KBM-7 (cell line): ENCODE measurements around the gene ANO6.
"Not testable (repeated sequence)": the region's sequence is repeated elsewhere in the genome, so short reads cannot be mapped to it uniquely, and the experiment has no call there.

Source experiments
- DNase-seq: peaks from one replicate; pipeline ENCODE4 v3.0.0-alpha.2; 2015
- in situ Hi-C: fragments of 300-500 bp; cut with MboI; formaldehyde crosslinking; loops from 2 replicates; pipeline ENCODE4 v1.14.3; 2020; ENCODE audit warnings: low sequenced_read_pairs, low pct_unique_long_range_greater_than_20kb, mixed read lengths

The ANO6 gene

DNA sequence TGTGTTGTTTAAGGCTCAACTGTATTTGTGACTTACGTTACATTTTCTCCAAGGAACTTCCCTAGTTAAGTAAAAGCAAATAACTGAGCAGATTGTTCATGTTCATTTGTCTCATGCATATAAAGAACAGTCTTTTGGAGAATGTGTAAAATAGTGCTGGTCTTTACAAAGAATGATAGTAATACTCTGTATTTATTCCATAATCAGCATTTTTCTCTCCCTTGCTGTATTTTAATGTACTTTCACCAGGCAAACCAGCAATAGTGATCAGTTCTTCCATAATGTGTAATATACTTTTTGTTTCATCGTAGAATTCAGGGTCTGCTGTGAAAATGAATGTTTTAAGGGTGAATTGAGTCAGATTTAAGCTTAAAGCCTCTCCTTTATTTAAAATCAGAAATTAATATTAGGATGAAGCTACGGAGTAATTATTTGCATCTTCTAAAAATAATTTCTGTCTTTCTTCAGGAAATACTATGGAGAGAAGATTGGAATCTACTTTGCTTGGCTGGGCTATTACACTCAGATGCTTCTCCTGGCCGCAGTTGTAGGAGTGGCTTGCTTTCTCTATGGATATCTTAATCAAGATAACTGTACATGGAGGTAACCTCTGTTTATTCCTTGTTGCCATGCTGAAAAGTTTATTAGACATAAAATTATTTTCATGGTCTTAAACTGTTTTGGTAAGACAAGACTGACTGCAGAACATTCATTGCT, 141.1 kb downstream of the ANO6 start:
- in situ Hi-C loops: no loop called here

DNA sequence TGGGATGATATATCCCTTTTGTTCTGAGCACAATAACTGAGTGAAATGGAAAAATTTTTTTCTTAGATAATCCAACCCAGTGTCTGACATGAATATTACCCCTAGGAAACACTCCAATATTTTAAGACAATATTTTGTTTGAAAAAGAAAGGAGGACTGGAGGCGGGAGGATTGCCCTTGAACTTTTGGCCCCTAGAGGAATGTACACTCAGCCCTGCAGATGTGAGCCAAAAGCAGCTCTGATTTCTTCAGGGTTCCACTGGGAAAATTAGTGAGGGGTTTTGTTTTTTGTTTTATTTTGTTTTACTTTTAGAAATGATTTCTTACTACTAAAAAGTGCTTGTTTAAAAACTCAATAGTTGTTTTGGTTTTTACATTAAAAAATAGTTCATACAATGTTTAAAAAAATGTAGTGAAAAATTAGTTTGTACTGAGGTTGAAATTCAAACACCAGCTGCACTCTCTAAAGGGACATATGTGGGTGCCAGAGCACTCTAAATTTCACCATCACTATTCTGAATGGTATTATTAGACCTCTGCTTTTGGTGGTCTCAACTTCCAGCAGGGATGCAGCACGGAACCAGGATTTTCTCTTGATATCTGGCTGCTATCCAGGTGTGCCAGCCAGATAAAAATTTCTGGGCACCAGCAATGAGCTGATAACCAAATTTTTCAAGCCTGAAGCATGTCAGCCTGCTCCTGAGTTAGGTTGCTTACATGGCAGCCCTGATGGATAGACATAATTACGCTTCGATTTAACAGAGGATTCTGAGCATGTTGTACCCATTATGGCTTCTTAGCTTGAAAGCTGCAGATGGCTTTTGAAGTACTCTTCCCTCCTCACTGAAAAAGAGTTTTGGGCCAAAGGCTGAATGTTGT, 141.9 kb downstream of the ANO6 start:
- DNase-seq: no peak
- in situ Hi-C loops: no loop called here

More for the DNA sequence above, 141.1 kb downstream of the ANO6 start:
- DNase-seq: no peak

DNA sequence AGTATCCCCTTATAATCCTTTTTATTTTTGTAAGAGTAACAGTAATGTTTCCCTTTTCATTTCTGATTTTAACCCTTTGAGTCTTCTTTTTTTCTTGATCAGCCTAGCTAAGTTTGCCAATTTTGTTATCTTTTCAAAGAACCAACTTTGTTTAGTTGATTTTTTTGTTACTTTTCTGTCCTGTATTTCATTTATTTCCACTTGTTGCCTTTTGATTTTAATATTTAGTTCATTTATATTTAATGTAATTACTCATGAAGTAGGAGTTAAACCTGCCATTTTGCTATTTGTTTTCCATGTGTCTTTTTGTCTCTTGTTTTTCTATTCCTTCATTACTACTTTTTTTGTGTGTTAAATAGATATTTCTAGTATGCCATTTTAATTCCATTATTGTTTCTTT, 146.4 kb downstream of the ANO6 start:
- no peak for DNase-seq
- in situ Hi-C loops: no loop called here

DNA sequence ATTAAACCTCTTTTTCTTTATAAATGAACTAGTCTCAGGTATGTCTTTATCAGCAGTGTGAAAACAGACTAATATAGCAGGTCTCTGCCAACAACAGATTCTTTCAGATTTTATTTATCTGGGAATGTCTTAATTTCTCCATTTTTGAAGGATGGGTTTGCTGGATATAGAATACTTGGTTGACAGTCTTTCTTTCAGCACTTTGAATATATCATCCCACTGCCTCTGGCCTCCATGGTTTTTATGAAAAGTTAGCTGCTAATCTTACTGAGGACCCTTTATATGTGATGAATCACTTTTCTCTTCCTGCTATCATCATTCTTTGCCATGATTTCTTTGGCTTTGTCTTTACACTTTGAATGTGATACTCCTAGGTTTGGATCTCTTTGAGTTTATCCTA, 148.0 kb downstream of the ANO6 start:
- no peak for DNase-seq
- in situ Hi-C loops: no loop called here

DNA sequence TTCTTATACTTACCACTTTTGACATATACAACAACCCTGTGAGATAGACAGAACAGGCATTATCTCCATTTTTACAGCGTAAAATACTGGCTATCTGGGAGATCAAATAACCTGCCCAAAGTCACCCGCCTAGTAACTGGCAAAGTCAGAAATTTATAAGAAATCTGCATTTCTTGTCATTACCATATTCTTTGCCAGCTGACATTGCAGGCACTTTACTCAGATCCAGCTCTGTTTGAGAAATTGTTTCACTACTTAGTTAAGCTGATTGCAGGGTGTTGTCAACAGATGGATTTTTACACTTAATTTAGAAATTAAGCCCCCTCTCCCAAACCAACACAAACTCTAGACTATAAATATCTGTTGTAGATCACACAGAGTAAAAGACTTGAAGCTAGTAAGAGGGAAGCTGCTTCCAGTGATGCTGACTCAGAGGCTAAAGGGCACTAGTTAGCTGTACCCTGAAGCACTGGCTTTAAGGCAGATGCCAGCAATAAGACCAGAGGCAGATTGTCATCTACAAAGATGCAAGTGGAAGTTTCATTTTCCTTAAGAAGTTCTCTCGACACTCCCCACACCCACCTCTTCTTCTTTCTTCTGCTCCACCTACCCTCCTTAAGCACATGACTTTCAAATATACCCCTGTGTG, 153.1 kb downstream of the ANO6 start:
- DNase-seq: no peak
- in situ Hi-C loops: no loop called here

DNA sequence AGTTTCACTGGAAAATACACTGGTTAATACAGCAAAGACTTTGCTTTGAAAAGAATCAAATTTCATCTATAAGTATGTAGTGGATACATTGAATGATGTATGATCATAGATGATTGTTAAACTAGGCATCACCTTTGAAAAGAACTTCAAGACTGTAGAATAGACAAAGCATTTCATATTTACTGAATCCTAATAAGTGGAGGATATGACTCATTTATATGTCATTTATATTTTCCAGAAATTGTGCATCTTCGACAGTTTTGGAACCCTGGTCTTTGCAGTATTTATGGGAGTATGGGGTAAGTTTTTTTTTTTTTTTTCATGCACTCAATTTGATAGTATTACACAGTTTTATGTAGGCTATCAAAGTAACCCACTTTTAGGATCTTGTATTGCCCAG, 161.9 kb downstream of the ANO6 start:
- no peak for DNase-seq
- in situ Hi-C loops: loop anchor here (25.0 kb wide), 1 partner anchor 216 kb away; no protein-coding TSS in a partner anchor

DNA sequence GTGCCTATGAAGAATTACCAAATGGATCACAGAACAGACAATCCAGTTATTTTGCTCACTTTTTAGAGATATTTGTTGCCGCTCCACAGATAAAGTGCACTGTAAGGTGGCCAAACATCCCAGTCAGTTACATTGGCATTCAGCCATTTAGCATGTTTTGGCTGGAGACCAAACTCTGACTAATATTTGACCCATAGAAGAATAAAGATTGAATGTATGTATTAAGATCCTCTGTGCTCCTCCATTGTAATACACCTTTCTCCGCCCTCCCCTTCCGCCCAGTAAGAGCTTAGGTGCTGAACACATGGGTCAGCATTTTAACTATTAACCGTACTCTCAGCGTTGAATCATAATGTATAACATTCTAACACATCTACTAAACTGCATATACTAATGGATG, 163.4 kb downstream of the ANO6 start:
- no peak for DNase-seq
- in situ Hi-C loops: loop anchor here (25.0 kb wide), 1 partner anchor 217 kb away; no protein-coding TSS in a partner anchor

DNA sequence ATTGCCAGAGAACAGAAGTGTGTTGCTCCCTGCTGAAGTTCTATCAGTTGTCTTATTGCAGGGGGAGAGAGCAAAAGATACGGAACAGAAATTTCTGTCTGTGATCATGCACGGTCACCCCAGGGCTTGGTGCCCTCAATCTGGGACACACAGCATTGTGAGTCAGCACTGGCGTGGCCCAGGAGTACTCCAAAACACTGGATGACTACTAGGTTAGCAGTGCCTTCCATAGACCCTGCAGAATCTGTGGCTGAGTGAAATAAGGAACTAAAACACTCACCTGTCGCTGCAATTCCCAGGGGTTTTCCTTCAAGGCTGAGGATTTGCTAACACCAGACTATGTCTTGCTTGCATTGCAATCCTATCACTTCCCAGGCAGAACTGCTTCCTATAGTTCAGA, 165.5 kb downstream of the ANO6 start:
- DNase-seq: no peak
- in situ Hi-C loops: loop anchor here (25.0 kb wide), 1 partner anchor 219 kb away; no protein-coding TSS in a partner anchor

DNA sequence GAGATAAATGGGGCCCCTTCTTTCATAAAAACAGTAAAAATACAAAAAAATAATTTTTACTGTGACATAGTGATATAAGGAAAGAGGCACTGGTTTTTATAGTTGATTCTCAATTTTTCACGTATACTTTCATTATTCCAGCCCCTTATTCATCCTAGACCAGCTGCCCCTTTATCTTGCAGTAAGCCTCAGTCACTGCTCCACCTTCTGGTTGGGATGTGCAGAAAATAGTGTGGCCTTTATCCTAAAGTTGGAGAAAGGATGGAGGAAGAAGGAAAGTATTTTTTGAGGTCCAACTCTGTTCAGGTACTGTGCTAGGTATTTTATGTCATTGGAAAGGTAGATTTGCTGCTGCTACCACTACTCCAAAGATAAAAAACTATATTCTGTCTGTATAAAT, 172.7 kb downstream of the ANO6 start:
- peak; percentile 43 for DNase-seq
- in situ Hi-C loops: loop anchor here (25.0 kb wide), 1 partner anchor 226 kb away; no protein-coding TSS in a partner anchor

DNA sequence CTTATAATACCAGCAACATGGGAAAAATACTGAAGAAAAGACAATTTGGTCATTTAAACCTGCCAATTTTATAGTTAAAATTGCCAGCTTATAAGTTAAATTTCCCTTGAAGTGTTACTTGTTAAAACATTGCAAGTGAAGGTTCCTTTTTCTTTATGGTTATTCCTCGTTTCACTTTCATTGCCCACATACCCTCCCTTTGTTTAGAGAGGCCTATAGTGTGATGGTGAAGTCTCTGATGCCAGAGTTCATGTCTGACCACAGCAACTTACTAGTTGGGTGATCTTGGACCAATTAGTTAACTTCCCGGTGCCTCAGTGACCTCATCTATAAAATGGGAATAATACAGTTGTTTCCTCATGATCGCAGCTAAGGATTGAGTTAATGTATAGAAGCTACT, 173.5 kb downstream of the ANO6 start:
- in situ Hi-C loops: loop anchor here (25.0 kb wide), 1 partner anchor 227 kb away; no protein-coding TSS in a partner anchor
- no peak for DNase-seq

DNA sequence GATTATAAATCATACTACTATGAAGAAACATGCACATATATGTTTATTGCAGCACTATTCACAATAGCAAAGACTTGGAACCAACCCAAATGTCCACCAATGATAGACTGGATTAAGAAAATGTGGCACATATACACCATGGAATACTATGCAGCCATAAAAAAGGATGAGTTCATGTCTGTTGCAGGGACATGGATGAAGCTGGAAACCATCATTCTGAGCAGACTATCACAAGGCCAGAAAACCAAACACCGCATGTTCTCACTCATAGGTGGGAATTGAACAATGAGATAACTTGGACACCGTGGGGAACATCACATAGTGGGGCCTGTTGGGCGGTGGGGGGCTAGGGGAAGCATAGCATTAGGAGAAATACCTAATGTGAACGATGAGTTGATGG, 181.6 kb downstream of the ANO6 start:
- in situ Hi-C loops: loop anchor here (25.0 kb wide), 1 partner anchor 235 kb away; no protein-coding TSS in a partner anchor

DNA sequence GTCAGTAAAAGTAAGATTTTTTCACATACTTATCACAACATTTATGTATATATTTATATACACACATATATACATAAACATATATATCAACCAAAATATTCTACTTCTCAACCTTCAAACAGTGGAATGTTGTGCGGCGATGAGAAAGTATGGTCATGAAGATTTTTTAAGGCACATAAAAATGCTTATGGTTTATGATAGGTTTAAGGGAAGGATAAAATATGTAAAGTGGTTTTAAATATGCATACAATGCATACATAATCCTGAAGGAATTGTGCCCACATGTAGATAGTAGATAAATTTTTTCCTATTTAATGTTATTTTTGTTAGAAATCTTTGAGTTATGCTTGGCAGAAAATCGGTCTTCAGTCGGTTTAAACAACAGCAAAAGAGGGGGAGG, 182.7 kb downstream of the ANO6 start:
- no peak for DNase-seq
- in situ Hi-C loops: loop anchor here (25.0 kb wide), 1 partner anchor 236 kb away; no protein-coding TSS in a partner anchor

More for the DNA sequence above, 181.6 kb downstream of the ANO6 start:
- DNase-seq: not testable (repeated sequence)

DNA sequence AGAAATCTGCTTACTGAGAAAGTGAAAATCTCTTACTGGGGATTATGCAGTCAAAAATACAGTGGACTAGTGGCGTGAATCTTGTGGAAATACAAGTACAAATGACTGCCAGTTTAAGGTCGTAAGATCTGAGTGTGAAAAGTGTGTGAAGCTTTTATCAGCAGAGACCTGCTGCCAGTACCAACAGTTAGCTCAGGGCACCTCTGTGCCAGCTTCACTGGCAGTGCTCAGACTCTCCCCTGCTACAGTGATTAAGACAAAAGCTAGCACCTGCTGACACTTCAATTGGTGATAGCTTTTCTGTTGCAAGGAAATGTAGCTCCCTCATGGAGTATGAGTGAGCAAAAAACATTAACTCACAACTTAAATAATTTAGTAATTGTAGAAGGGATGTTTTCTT, 185.1 kb downstream of the ANO6 start:
- in situ Hi-C loops: no loop called here
- DNase-seq: no peak

DNA sequence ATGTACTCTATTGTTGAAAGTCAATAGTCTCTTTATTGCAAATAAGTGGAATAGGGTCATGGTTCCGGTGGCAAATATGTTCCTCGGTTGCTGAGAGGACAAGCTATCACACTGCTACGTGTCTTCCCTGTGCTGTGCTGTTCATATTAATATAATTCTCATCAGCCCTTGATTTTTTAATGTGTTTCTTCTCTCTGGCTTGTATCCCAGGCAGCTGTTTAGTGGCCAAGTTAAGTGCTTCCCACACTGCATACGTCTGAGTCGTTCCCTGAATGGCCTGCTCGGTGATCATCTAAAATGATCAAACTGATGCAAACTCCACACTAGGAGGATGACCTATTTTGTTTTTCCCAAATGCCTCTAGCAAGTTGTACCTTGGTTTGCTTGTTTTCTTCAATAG, 186.4 kb downstream of the ANO6 start:
- DNase-seq: no peak
- in situ Hi-C loops: no loop called here

DNA sequence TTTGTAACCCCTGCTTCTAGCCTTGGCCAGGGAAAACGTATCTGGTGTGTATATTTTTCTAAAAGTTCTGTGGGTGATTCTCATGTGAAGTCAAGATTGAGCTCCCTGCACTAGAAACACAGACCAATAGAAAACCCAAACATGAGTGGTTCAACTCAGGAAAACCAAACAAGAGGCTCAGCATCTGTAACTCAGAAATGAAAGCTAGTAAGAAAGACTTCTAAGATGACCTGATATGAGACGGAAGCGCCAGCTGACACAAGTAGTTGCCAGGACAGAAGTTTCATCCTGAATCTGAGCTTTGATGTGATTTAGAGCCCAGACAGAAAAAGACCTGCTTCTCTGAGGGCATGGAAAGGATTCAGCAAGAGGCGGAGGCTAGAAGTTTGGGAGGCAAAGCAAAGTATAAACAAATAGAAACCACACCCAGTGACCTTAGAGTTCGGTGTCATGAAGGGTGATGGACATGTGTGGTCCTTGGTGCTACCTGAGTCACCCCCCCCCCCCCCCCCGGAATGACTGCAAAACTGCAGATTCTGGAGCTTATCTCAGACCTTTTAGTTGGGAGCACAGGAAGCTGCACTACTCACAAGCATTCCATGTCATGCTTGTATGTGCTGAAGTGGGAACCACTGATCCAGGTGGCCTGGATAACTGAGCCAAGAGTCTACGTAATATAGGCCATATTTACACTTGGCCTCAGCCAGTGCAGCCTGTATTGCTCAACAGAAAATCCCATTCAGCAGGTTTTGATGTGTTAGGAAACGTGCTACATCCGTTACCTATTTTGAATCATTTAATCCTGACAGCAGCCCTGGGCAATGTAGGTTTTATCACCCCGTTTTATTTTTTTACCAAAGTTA, 191.3 kb downstream of the ANO6 start:
- in situ Hi-C loops: no loop called here
- no peak for DNase-seq

DNA sequence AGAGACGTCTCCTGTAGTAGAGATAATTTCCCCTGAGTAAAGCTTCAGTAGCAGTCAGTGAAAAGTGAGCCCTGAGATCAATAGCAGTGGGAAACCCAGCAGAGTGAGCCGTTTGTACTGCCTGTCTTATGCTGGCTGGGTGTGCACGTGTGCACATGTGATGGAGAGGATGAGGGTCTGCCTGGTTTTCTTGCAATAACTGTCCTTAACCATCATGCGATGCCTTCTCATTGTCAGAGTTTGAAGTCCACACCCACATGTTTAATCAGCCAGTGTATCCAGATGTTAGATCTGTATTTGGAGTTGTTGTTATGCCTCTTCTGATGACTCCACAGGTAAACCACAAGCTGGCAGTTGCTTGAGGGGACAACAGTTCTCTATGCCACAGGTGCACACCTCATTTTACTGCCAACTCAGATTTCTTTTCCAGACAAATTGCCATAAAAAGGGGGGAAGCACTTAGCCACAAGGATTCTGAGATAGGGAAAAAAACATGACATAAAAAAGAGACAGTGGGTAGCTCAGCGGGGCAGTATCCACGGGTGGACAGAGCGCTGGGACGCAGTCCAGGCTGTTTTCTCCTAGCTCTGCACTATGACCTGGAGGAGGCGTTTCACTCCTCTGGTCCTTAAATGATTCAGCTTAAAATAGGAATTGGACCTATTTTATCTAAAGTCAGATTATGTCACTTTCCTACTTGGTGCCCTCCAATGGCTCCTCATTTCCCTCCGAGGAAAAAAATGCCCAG, 192.3 kb downstream of the ANO6 start:
- no peak for DNase-seq
- in situ Hi-C loops: no loop called here

DNA sequence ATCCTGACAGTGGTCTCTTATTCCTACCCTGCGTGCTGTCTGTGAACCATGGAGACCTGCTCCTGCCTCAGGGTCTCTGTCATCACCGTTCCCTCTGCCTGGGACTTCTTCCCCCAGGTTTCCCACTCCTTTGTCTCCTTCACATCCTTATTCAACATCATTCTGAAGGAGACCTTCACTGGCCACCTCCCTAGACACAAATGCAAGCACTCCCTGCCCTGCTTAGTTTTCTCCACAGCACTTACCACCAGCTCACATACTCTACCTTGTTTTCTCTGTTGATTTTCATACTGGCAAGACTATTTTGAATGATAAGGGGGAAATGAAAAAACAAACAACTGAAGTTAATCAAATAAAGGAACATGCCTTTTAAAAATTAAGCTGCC, 192.8 kb downstream of the ANO6 start:
- in situ Hi-C loops: no loop called here

DNA sequence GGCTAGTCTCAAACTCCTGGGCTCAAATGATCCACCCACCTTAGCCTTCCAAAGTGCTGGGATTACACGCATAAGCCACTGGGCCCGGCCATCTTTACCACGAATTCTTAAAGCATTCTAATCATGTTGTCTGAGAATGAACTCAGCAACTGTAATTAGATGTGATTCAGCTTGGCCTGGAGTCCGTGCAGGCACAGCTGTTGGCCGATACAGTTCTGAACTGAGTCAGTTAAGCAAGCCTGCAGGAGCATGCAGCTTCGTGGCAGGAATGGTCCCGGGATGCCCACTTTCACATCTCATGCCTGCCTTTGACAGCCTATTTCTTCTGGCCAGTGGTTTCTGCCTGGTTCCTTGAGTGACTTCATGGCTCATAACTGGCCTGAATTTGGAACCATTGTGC, 194.1 kb downstream of the ANO6 start:
- in situ Hi-C loops: no loop called here
- DNase-seq: no peak

More for the DNA sequence above, 192.8 kb downstream of the ANO6 start:
- DNase-seq: no peak
